Stimulated activated CD4-positive, alpha-beta T cell treated with anti-CD3 and anti-CD28 coated beads, Interleukin-4, amount 100 ng/mL, for 4 hours (primary cell): ENCODE data around the gene LILRA1.
"Not testable (repeated sequence)": the region's sequence is repeated elsewhere in the genome, so short reads cannot be mapped to it uniquely, and the experiment has no call there.

ENCODE experiments used
- DNase-seq, 2 experiments: peaks; one replicate each; pipeline ENCODE4 v3.0.0-alpha.2; 2020

The LILRA1 gene

DNA sequence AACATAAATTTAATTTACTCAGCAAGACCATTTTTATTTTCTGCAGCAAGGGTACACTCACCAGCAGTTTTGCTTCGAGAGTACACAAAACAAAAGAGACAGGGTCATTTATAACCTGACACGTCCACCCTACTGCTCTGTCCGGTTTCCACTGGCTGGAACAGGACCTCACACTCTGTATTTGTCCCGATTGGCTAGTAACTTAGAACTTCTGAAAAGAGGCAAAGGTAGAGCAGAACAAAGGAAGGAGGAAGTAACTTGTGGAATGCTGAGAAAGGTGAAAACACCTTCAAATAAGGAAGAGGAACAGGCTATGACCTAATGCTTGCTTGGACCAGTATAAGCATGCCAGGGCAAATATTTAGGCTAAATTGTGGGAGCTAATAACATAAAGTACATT lies 34.5 kb downstream of the LILRA1 start:
- not testable (repeated sequence) for DNase-seq

DNA sequence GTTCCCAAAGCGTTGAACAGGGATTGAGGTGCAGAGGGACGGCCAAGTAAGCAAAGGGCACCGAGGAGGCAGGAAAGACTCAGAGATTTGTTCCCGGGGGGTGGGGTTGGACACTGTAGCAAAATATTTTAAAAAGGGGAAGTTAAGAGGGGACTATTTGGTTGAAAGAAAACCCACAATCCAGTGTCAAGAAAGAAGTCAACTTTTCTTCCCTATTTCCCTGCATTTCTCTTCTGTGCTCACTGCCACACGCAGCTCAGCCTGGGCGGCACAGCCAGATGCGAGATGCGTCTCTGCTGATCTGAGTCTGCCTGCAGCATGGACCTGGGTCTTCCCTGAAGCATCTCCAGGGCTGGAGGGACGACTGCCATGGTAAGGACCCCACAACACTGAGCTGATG lies 36.8 kb downstream of the LILRA1 start, which contains the start of gene LILRB1:
Gene LILRB1 (plus strand): TSS at position 223 of the 400 bp plus-strand sequence. CDS start 590 bp downstream, outside the sequence.
- not testable (repeated sequence) for DNase-seq

DNA sequence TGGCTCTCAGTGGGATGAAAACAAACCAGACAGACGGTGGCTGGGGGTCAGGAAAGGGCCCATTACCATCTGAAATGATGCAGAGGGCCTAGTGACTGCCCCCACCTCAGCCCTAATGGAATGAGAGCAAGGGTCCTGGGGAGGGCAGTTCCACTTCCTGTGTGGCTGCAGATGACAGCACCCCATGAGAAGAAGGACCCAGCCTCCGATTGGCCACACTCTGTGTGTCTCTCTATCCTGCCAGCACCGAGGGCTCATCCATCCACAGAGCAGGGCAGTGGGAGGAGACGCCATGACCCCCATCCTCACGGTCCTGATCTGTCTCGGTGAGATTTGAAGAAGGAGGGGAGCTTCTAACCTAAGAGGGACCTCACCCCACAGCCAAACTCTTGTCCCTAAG lies 37.4 kb downstream of the LILRA1 start:
- DNase-seq: no peak

DNA sequence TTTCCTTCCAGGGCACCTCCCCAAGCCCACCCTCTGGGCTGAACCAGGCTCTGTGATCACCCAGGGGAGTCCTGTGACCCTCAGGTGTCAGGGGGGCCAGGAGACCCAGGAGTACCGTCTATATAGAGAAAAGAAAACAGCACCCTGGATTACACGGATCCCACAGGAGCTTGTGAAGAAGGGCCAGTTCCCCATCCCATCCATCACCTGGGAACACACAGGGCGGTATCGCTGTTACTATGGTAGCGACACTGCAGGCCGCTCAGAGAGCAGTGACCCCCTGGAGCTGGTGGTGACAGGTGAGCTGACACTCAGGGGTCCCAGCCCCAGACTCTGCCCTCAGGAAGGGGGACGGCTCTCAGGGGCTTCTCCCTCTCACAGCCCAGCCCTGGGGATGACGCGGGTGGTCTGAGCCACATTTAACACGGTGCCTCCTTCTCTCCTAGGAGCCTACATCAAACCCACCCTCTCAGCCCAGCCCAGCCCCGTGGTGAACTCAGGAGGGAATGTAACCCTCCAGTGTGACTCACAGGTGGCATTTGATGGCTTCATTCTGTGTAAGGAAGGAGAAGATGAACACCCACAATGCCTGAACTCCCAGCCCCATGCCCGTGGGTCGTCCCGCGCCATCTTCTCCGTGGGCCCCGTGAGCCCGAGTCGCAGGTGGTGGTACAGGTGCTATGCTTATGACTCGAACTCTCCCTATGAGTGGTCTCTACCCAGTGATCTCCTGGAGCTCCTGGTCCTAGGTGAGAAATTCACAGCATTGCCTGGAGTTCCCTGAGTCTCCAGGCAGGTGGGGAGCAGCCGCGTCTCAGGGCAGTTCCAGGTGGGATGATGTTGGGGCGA lies 38.3 kb downstream of the LILRA1 start:
- not testable (repeated sequence) for DNase-seq

DNA sequence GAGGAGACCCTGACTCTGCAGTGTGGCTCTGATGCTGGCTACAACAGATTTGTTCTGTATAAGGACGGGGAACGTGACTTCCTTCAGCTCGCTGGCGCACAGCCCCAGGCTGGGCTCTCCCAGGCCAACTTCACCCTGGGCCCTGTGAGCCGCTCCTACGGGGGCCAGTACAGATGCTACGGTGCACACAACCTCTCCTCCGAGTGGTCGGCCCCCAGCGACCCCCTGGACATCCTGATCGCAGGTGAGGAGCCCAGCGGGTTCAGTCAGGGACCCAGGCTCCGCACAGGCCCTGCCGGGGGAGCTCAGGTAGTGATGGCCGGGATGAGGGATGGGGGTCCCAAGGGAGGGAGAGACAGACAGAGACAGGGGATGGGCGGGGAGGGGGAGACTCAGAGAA lies 39.1 kb downstream of the LILRA1 start:
- not testable (repeated sequence) for DNase-seq

DNA sequence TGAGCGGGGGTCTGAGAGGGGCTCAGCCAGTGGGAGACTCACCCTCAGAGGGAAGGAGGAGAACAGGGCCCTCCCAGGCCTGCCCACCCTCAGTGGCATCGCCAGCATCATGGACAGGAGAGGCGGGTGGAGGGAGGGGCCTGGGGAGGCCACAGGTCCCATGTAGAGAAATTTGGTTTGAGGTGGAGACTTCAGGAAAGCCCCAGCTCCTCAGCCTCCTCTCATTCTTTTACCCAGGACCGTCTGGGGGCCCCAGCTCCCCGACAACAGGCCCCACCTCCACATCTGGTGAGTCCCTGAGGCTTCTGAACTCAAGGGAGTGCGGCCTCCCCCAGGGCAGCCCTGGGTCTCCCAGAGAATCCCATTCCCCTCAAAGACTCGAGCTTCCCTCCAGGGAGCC lies 40.0 kb downstream of the LILRA1 start:
- DNase-seq: no peak

DNA sequence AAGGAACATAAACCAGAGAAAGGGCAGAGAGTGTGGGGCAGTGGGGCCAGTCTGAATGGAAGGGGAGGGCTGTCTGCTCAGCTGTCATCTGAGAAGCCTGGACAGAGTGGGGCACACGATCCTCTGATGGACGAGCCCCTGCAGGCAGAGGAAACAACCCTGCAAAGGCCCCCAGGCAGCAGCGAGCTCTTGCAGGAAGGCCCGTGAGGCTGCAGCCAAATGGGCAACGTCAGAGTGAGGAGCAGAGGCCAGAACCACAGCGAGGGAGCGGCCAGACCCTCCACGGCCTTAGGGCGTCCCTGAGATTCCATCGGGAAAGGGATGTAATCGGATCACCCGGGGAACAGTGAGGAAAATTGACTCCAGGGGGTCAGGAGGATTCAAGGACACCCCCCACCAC lies 42.6 kb downstream of the LILRA1 start:
- not testable (repeated sequence) for DNase-seq

DNA sequence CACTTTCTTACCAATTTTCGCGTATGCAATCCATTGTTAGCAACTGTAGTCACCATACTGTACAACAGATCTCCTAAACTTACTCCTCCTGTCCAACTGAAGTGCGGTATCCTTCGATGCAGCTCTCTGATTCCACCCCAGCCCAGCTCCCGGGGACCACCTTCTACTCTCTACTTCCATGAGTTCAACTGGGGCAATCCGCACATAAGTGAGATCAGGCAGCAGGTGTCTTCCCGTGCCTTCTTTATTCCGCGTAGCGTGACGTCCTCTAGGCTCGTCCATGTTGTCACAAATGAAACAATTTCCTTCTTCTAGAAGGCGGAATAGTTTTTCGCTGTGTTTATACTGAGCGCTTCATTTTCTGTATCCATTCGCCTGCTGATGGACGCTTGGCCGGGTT lies 45.3 kb downstream of the LILRA1 start:
- DNase-seq: no peak

DNA sequence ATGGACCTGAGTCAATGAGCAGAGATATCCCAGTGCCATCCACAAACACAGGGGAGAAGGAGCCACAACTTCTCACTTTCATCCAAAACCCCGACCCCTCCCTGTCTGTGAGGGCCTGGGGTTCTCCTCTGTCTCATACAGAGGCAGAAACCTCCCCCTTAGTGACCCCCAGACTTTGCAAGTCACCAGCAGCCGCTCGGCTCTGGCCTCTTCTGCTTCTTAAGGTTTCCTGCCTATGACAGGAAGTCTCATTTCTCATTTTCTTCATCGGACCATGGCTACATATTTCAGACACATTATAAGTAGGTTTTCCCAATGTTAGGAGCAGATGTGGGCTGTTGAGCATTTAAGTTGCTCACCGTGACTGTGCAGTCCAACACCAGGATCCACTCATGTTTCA lies 49.5 kb downstream of the LILRA1 start:
- not testable (repeated sequence) for DNase-seq

DNA sequence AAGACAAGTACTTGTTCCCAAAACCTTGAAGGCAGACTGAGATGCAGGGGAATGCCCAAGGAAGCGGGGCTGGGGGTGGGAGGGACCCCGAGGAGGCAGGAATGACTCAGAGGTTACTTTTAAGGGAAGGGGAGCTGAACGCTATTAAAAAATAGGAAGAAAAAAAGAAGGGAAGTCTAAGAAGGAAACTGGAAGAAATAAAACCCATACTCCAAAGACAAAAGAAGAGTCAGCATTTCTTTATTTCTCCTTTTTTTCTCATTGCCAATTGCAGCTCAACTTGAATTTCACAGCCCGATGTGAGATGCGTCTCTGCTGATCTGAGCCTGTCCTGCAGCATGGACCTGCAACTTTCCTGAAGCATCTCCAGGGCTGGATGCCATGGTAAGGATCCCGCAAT lies 50.2 kb downstream of the LILRA1 start:
- DNase-seq: not testable (repeated sequence)

DNA sequence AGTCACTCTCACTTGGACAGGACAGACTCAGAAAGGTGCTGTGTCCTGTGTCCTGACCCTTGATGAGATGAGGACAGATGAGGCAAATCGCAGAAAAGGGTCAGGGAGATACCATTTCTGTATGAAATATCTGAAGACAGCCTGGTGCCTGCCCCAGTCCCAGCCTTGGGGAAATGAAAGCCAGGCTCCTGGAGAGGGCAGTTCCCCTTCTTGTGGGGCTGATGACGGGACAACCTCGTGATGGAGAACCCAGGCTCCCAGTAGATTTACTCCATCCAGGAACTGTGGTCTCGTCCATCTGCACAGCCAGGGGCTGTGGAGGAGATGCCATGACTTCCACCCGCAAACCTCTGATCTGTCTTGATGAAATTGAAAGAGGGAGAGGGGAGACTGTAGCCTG lies 50.6 kb downstream of the LILRA1 start:
- no peak for DNase-seq

DNA sequence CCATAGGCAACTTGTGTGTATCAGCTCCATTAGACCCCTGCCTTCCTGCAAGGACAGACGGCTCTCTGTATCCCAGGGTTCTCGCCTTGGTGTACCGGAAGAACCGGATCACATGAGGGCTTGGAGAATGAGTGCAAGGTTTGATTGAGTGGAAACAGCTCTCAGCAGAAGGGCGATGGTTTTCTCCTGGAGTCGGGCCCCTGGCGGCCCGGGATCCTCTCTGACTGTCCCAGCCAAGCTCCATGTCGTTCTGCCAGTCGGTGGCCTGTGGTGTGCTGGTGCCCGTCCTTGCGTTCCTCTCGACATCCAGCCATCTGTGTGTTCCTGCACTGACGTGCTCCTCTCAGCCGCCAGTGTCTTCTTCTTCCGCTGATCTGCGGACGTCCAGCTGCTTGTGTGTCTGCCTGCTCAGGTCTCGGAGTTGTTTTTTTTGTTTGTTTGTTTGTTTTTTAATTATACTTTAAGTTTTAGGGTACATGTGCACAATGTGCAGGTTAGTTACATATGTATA lies 53.0 kb downstream of the LILRA1 start:
- no peak for DNase-seq

DNA sequence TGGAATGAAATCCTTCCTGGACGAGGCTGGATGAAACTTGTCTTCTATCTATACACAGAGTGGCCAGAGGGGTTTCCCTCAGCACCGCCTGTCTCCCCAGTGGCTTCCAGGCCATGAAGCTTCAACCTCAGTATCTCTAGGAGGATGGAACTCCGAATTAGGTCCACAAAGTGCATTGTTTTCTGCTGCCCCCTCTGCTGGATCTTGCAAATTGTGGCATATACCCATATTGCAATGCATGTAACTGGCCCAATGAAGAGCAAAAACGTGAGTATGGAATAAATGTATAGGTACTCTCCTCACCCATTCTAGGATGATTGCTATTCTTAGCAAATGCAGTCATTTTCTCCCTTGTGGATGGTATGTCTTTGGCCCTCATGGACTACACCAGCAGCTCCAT lies 54.7 kb downstream of the LILRA1 start:
- DNase-seq: no peak

DNA sequence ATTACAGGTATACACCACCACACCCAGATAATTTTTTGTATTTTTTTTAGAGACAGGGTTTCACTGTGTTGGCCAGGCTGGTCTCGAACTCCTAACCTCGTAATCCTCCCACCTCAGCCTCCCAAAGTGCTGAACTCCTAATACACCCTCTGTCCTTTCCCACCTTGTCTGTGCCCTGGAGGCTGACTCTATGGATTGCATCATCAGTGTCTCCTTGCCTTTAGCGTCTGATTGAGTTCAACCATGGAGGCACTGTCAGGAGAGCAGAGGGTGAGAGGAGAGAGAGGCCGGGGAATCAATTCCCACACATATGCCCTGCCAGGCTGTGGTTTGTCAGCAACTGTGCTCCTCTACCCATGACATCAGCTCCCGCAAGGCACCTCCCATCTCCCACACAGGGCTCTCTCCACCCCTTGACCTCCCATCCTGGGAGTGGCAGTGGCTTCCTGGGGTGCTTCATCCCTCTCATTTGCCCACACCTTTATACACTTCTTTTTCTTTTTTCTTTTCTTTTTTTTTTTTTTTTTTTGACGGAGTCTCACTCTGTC lies 56.8 kb downstream of the LILRA1 start:
- DNase-seq: no peak
